Choroid plexus epithelial cell (primary cell): ENCODE measurements around the gene CREG1.
A peak's percentile ranks its signal among the peaks of the same experiment; 100 is the strongest.

Experiments used
- DNase-seq: peaks from one replicate; pipeline ENCODE4 v3.0.0-alpha.2; 2010; ENCODE audit warnings: low read depth
- H3K4me3 ChIP-seq: 2 replicates; pipeline ENCODE4 v1.5.1; 2011; ENCODE audit warnings: low read depth, mild to moderate bottlenecking, control low read depth, low read length, moderate library complexity
- CTCF ChIP-seq: conservative IDR thresholded peaks from 2 replicates; pipeline ENCODE4 v1.5.1; 2011; ENCODE audit warnings: low read depth, mild to moderate bottlenecking, control low read depth, inconsistent platforms, low read length, moderate library complexity

The CREG1 gene

GRCh38 chr1:167522246-167522645 lies 31.3 kb downstream of the CREG1 start:
- no peak overlapping the region for H3K4me3 ChIP-seq
- peak; percentile 55 for DNase-seq
- TF ChIP-seq CTCF, result no peak

GRCh38 chr1:167520711-167521206 lies 32.8 kb downstream of the CREG1 start:
- no peak for TF ChIP-seq CTCF
- H3K4me3 ChIP-seq, result no peak overlapping the region
- no peak for DNase-seq

- no peak for TF ChIP-seq CTCF
- DNase-seq, result no peak
- no peak within 1 kb of the TSS for H3K4me3 ChIP-seq
Observed at GRCh38 chr1:167518331-167518700, 35.2 kb downstream of the CREG1 start, which contains the start of gene CD247. TSS of gene CD247 (minus strand) at chr1:167518529. CDS start at chr1:167518465, 64 bp downstream.

DNA sequence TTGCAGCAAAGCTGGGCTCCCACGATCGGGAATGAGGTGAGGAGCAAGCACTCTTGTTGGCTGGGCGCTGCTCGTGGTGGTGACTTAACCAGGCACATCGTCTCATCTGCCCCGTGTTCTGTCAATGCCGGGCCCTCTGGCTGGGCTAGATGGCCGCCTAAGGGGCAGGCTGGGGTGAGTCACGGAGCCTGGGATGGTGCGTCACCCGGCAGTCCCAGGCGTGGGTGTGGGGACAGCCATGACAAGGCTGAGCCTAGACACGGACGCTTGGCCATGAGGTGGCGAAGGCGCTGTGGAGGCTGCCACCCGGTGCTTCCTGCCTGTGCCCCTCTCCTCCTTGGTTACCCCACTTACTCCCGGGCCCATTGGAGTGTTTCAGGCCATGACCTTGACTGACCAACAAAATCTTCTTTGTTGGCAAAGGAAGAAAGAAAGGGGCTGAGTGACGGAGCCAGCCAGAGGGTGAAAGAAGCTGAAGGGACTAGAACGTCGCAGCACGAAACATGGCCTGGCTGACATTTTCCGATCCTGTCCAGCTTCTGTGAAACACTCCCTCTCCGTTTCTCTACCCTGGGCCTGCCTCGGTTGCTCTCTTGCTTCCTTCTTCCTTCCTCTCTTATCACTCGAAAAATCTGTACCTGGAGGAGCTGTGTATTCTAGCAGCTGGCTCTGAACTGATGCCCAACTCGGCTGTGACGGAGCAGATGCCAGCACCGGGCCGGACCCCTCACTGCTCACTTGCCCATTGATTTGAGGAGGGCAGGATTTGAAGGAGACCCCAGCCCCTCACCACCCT lies 35.8 kb downstream of the CREG1 start:
- no peak overlapping the region for H3K4me3 ChIP-seq
- no peak for TF ChIP-seq CTCF
- DNase-seq, result no peak

DNA sequence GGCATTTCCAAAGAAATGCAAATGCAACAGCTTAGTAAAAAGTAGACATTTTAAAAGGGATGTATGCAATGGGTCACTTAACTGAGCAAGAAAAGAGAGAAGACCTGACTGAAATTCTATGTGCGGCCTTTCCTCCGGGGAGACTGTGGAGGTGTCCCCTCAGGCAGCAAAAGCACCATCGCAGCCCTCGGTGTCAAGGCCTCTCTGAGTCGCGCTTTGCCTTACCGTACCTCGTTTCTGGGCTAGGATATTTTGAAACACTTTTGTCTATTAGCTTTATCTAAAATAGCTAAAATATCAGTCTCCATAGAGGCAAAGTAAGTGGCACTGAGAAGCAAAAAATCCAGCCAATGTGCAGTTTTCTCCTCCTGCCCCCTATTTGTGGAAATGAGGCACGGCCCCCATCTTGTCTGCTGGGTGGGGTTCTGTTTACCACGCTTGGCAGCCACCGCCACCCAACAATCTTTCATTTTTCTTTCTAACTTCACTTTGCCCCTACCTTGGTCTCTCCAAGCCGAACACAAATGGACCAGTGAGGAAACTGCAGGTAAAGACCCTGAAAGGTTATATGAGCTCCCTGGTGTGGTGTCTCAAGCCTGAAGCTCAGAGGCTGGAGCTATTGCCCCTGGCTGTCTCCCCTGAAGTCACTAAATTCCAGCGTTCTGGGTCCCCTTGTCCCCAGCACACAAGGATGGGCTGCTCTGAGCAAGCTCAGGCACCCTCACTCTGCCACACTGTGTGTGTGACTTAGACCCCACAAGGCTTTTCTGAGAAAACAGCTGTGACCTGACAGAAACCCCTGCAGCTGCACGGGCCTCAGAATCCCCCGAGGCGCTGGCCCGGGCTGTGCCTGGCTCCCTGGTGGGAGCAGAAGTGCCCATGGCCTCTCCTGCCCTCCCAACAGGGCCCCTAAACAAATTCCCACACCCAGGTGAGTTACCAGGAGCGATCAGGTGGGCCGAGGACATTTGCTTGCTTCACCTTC lies 36.9 kb downstream of the CREG1 start:
- H3K4me3 ChIP-seq, result no peak overlapping the region
- TF ChIP-seq CTCF, result no peak
- no peak for DNase-seq

DNA sequence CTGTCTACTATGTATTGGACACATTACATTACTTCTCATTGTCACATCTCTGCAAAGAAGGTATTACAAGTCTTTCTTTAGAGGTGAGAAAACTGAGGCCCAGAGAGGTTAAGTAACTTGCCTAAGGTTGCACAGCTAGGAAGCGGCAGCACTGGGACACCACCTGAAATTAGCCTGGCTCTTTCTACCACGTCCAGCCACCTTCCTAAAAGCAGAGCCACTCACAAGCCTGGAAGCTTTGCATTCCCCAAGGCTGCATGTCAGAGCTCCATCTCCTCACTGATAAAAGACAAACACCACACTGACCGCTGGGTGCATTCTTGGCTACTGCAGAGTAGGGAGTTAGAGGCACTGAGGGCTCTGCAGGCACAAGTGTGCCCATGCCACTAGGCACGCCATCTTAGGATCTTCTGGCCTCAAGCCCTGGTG lies 37.7 kb downstream of the CREG1 start:
- no peak for DNase-seq
- no peak overlapping the region for H3K4me3 ChIP-seq
- no peak for TF ChIP-seq CTCF
